ENCODE data around the gene SLC47A2.

- no peak for TF ChIP-seq RAD21 (conservative IDR thresholded peaks at IDR 0.05)
- TF ChIP-seq CTCF (IDR thresholded peaks at IDR 0.05; ENCODE audit: poor library complexity, severe bottlenecking), result no peak
- TF ChIP-seq TAF1 (IDR thresholded peaks at IDR 0.05; ENCODE audit: low read depth), result no peak
- TF ChIP-seq REST (IDR thresholded peaks at IDR 0.05; ENCODE audit: borderline replicate concordance), result peak; percentile 58
- no peak for TF ChIP-seq EZH2 (IDR thresholded peaks at IDR 0.05; ENCODE audit: borderline replicate concordance, insufficient read depth, low read length, poor library complexity, severe bottlenecking)
- no peak for TF ChIP-seq POLR2AphosphoS5 (IDR thresholded peaks at IDR 0.05)
- no peak for TF ChIP-seq EP300 (conservative IDR thresholded peaks at IDR 0.05; ENCODE audit: poor library complexity, severe bottlenecking)
- no peak for TF ChIP-seq SMC3 (conservative IDR thresholded peaks at IDR 0.05; ENCODE audit: poor library complexity)
- no peak for TF ChIP-seq MXI1 (conservative IDR thresholded peaks at IDR 0.05; ENCODE audit: poor library complexity, severe bottlenecking)
Observed at GRCh38 chr17:19647697-19648474, 68.5 kb downstream of the SLC47A2 start.
